IMR-90 (cell line): ENCODE measurements around the gene KMT2C. TPM values are rescaled to one million over a fixed set of nuclear protein-coding genes. Genes with fewer than 3 reads are reported as not detected.

Experiments used
- ATAC-seq: fragments of 200-7000 bp; cut with Tn5 transposase; 2 replicates; pipeline ENCODE4 v1.9.1; 2020; ENCODE audit warnings: low read depth, mild to moderate bottlenecking, moderate library complexity
- BruUV-seq: library from RNA; stranded (reverse); fragments of 400-500 nt; replicated peaks from 2 replicates; lab custom pipeline; 2021; lab: Mats Ljungman, UMichigan
- CTCF ChIA-PET: fragments of 300-600 bp; formaldehyde crosslinking; extraction: SDS; loops from one replicate; lab custom pipeline; 2021; ENCODE audit warnings: antibody characterized with exemption; lab: Yijun Ruan, JAX
- POLR2A ChIA-PET: fragments of 300-600 bp; sonication (Branson Sonifier 250); formaldehyde crosslinking; loops from one replicate; lab custom pipeline; 2022; ENCODE audit warnings: antibody characterized with exemption; ENCODE audit not compliant: unreplicated experiment; lab: Charles Lee
- DNase-seq: peaks from one replicate; pipeline ENCODE4 v3.0.0; 2013
- H2AFZ ChIP-seq: replicated peaks from 2 replicates; pipeline ENCODE3; 2013; ENCODE audit warnings: low read length, mild to moderate bottlenecking; ENCODE audit not compliant: poor library complexity
- H2AK5ac ChIP-seq: 2 replicates; pipeline ENCODE4 v1.6.1; 2013; ENCODE audit warnings: low read depth, low read length, inconsistent platforms
- H2AK9ac ChIP-seq: replicated peaks from 2 replicates; pipeline ENCODE3; 2013; ENCODE audit warnings: mild to moderate bottlenecking, low read depth, low read length, moderate library complexity; ENCODE audit not compliant: poor library complexity
- H2BK120ac ChIP-seq: 2 replicates; pipeline ENCODE4 v1.6.1; 2013; ENCODE audit warnings: low read depth, low read length, inconsistent platforms
- H2BK15ac ChIP-seq: 3 replicates; pipeline ENCODE4 v1.6.1; 2013; ENCODE audit warnings: low read depth, low read length, inconsistent platforms
- H2BK20ac ChIP-seq: 2 replicates; pipeline ENCODE4 v1.6.1; 2013; ENCODE audit warnings: low read depth, mild to moderate bottlenecking, inconsistent platforms, low read length, moderate library complexity
- H2BK5ac ChIP-seq: 2 replicates; pipeline ENCODE4 v1.6.1; 2013; ENCODE audit warnings: mild to moderate bottlenecking, low read depth, low read length, inconsistent platforms; ENCODE audit not compliant: poor library complexity, severe bottlenecking
- H3K14ac ChIP-seq: replicated peaks from 2 replicates; pipeline ENCODE4 v1.6.1; 2013; ENCODE audit warnings: low read depth, low read length, inconsistent platforms
- H3K18ac ChIP-seq: 2 replicates; pipeline ENCODE4 v1.6.1; 2013; ENCODE audit warnings: low read depth, low read length, control low read depth
- H3K23ac ChIP-seq: 2 replicates; pipeline ENCODE4 v1.6.1; 2013; ENCODE audit warnings: low read depth, low read length, inconsistent platforms
- H3K27ac ChIP-seq: 2 replicates; pipeline ENCODE4 v1.5.1; 2013; ENCODE audit warnings: mild to moderate bottlenecking, control low read depth, low read length; ENCODE audit not compliant: insufficient read depth
- H3K27me3 ChIP-seq: 2 replicates; pipeline ENCODE4 v1.6.1; 2013; ENCODE audit warnings: low read length; ENCODE audit not compliant: control insufficient read depth, insufficient read depth
- H3K36me3 ChIP-seq: 2 replicates; pipeline ENCODE4 v1.6.1; 2013; ENCODE audit warnings: low read length, mixed read lengths; ENCODE audit not compliant: control insufficient read depth, insufficient read depth
- H3K4ac ChIP-seq: 2 replicates; pipeline ENCODE4 v1.6.1; 2013; ENCODE audit warnings: low read depth, low read length, inconsistent platforms
- H3K4me1 ChIP-seq: 2 replicates; pipeline ENCODE4 v1.6.1; 2013; ENCODE audit warnings: low read length, mixed read lengths; ENCODE audit not compliant: control insufficient read depth, insufficient read depth
- H3K4me2 ChIP-seq: 2 replicates; pipeline ENCODE4 v1.6.1; 2013; ENCODE audit warnings: low read depth, mild to moderate bottlenecking, control low read depth, low read length, moderate library complexity
- H3K4me3 ChIP-seq: 2 replicates; pipeline ENCODE4 v1.5.1; 2013; ENCODE audit warnings: low read depth, mild to moderate bottlenecking, control low read depth, low read length, moderate library complexity; ENCODE audit not compliant: insufficient read depth
- H3K56ac ChIP-seq: 2 replicates; pipeline ENCODE4 v1.6.1; 2013; ENCODE audit warnings: low read length, inconsistent platforms; ENCODE audit not compliant: insufficient read depth; ENCODE audit errors: extremely low read depth
- H3K79me1 ChIP-seq, 2 experiments: 2 replicates each; pipeline ENCODE4 v1.6.1; 2013; ENCODE audit warnings: low read length in 2 of 2, inconsistent platforms in 1 of 2, low read depth in 1 of 2
- H3K9ac ChIP-seq: 2 replicates; pipeline ENCODE4 v1.6.1; 2013; ENCODE audit warnings: low read depth, low read length, control low read depth
- H3K9me1 ChIP-seq: 2 replicates; pipeline ENCODE4 v1.6.1; 2013; ENCODE audit warnings: low read length, inconsistent platforms; ENCODE audit not compliant: insufficient read depth
- H3K9me3 ChIP-seq: 2 replicates; pipeline ENCODE4 v1.6.1; 2013; ENCODE audit warnings: low read length; ENCODE audit not compliant: control insufficient read depth, insufficient read depth
- H4K20me1 ChIP-seq: 2 replicates; pipeline ENCODE4 v1.6.1; 2013; ENCODE audit warnings: low read length, inconsistent platforms; ENCODE audit not compliant: insufficient read depth
- H4K5ac ChIP-seq: 2 replicates; pipeline ENCODE4 v1.6.1; 2013; ENCODE audit warnings: mild to moderate bottlenecking, low read depth, low read length, control low read depth
- H4K8ac ChIP-seq, 2 experiments: 2 replicates each; pipeline ENCODE4 v1.6.1; 2013; ENCODE audit warnings: low read depth in 2 of 2, low read length in 2 of 2, control low read depth in 1 of 2, inconsistent platforms in 1 of 2
- H4K91ac ChIP-seq: 2 replicates; pipeline ENCODE4 v1.6.1; 2013; ENCODE audit warnings: low read depth, low read length, inconsistent platforms; ENCODE audit not compliant: insufficient read depth
- BHLHE40 ChIP-seq: fragments of 150-350 bp; IDR thresholded peaks from 2 replicates; pipeline ENCODE4 v1.6.1; 2016; ENCODE audit warnings: mild to moderate bottlenecking, low read depth, low read length
- CEBPB ChIP-seq: IDR thresholded peaks from 2 replicates; pipeline ENCODE4 v1.6.1; 2012; ENCODE audit warnings: low read depth, low read length, improper control_type of control experiment
- CHD1 ChIP-seq: IDR thresholded peaks from 2 replicates; pipeline ENCODE4 v1.6.1; 2012; ENCODE audit warnings: low read depth, low read length, improper control_type of control experiment
- ELK1 ChIP-seq: fragments of 150-350 bp; IDR thresholded peaks from 2 replicates; pipeline ENCODE4 v1.6.1; 2016; ENCODE audit warnings: low read depth, mild to moderate bottlenecking, low read length, moderate library complexity, borderline replicate concordance
- FOS ChIP-seq: fragments of 150-350 bp; IDR thresholded peaks from 2 replicates; pipeline ENCODE4 v1.6.1; 2016; ENCODE audit warnings: low read depth, low read length
- MAFK ChIP-seq: IDR thresholded peaks from 2 replicates; pipeline ENCODE4 v1.6.1; 2012; ENCODE audit warnings: low read depth, low read length, improper control_type of control experiment
- MXI1 ChIP-seq: IDR thresholded peaks from 2 replicates; pipeline ENCODE4 v1.6.1; 2012; ENCODE audit warnings: low read depth, mild to moderate bottlenecking, low read length, moderate library complexity, borderline replicate concordance
- NFE2L2 ChIP-seq: fragments of 150-350 bp; IDR thresholded peaks from 2 replicates; pipeline ENCODE4 v1.6.1; 2016; ENCODE audit warnings: low read depth, mild to moderate bottlenecking, low read length
- RAD21 ChIP-seq: IDR thresholded peaks from 2 replicates; pipeline ENCODE4 v1.6.1; 2012; ENCODE audit warnings: low read length, improper control_type of control experiment
- RCOR1 ChIP-seq: IDR thresholded peaks from 2 replicates; pipeline ENCODE4 v1.6.1; 2012; ENCODE audit warnings: mild to moderate bottlenecking, low read length, improper control_type of control experiment; ENCODE audit not compliant: insufficient replicate concordance
- RFX5 ChIP-seq: IDR thresholded peaks from 2 replicates; pipeline ENCODE4 v1.8.0; 2012; ENCODE audit warnings: low read depth, mild to moderate bottlenecking, low read length, moderate library complexity
- SMC3 ChIP-seq: fragments of 150-350 bp; IDR thresholded peaks from 2 replicates; pipeline ENCODE4 v1.6.1; 2016; ENCODE audit warnings: low read depth, mild to moderate bottlenecking, antibody characterized with exemption, low read length, moderate library complexity
- USF2 ChIP-seq: fragments of 150-350 bp; IDR thresholded peaks from 2 replicates; pipeline ENCODE4 v1.6.1; 2017; ENCODE audit warnings: mild to moderate bottlenecking, antibody characterized with exemption, low read length, low read depth
- WGBS, 2 experiments: methylation state at CpG; one replicate each; pipeline versions ENCODE4 v1.1.5 to v1.1.7; 2013; ENCODE audit warnings: missing lambda C conversion rate in 2 of 2; ENCODE audit not compliant: insufficient read length in 1 of 2; ENCODE audit errors: extremely low coverage in 2 of 2; 5-methylcytosine and 5-hydroxymethylcytosine counted together
- dilution Hi-C: fragments of 300-500 bp; cut with HindIII; formaldehyde crosslinking; loops from one replicate; pipeline ENCODE4 v1.14.3; 2018; ENCODE audit warnings: low sequenced_read_pairs; ENCODE audit not compliant: unreplicated experiment
- in situ Hi-C: fragments of 300-500 bp; cut with MboI; formaldehyde crosslinking; loops from 3 replicates; pipeline ENCODE4 v1.14.3; 2019; ENCODE audit warnings: low sequenced_read_pairs, inconsistent platforms, mixed read lengths
- intact Hi-C: fragments of 100-400 bp; cut with micrococcal nuclease; formaldehyde crosslinking; loops from 2 replicates; pipeline ENCODE4 v1.10.0; 2022
- polyA plus RNA-seq, 3 experiments: library from polyadenylated mRNA; depleted of rRNA; stranded (reverse); fragments of >200 nt; gene quantifications; 2 replicates each; pipeline ENCODE4 v1.2.3, GENCODE V29; 2012; ENCODE audit warnings: low replicate concordance in 1 of 3
- total RNA-seq: library from RNA; depleted of rRNA; stranded (reverse); fragments of >200 nt; gene quantifications from 2 replicates; pipeline ENCODE4 v1.2.3, GENCODE V29; 2012
- TF ChIP-seq, protein P1 (sequence below): conservative IDR thresholded peaks from 2 replicates; pipeline ENCODE4 v1.5.1; 2012; ENCODE audit warnings: mild to moderate bottlenecking, low read depth, low read length, improper control_type of control experiment

The KMT2C gene
- total and polyA plus RNA-seq, 2 of the 4 experiments (the other 2 are of a cell fraction), result 8.0 to 23.3 TPM

DNA sequence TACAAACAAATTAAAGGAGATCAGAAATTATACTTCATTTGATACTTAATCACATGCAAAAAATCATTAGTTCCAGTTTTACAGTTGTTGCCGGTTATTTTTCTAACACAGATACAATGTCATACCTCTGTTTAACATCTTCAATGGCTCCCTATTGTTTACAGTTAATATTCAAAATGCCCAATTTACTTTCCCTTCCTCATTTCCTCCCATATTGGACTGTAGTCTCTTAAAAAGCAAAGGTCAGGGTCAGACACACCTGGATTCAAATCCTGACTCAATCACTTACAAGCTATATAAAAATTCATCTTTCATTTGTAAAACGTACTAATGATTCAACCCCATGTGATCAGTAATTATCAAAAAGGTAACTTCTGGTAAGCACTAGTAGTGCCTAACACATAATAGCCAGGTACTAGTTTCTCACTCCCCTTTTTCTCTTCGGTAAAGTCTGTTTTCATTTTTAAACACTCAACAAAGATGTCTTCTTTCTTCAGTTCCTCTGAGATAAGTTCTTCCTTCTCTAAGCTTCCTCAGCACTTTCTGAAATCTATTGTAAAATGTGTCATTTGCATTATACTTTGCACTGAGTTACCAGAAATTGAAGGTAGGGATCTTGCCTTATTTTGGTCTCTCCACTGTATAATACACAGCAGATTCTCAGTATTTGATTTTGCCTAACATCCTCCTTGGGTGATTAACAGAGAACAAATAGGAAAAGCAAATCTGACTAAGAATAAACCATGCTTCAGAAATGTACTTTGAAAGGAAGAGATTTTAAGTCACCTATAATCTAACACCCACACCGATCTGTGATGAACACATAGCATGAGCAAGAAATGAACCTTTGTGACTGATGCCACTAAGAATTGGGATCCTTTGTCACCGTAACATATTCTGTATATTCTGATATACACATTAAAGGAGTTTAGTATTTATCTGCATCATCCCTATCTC is 16.1 kb downstream of the KMT2C start:
- peaks cover 5% of the 10 kb centered on the region; the same call in 1 of the 2 replicates for H3K9me1 ChIP-seq
- H3K4me3 ChIP-seq, result no peak overlapping the region
- POLR2A ChIA-PET, result interaction anchor here (0.6 kb wide), 1 partner anchor 67 kb away, joined by 3 read pairs; no protein-coding TSS in a partner anchor
- no peaks in the 10 kb centered on the region for H3K27me3 ChIP-seq
- H3K23ac ChIP-seq, result no peak overlapping the region
- no peak for ATAC-seq
- no peak overlapping the region for H2BK20ac ChIP-seq
- H2BK120ac ChIP-seq, result no peak overlapping the region
- H3K27ac ChIP-seq, result no peak overlapping the region
- peaks cover 3% of the 10 kb centered on the region; the same call in 1 of the 2 replicates for H3K4me1 ChIP-seq
- TSS peak; percentile 8 for BruUV-seq
- no peak overlapping the region for H3K4me2 ChIP-seq
- 100% methylated on average over 2 of the region's 5 CpGs; no CpG with 5 or more reads in 1 of the 2 experiments for WGBS, 2 experiments
- no peak overlapping the region for H2AFZ ChIP-seq
- no peak overlapping the region for H2AK5ac ChIP-seq
- H3K56ac ChIP-seq, result no peak overlapping the region
- H3K79me1 ChIP-seq, result peaks cover 6 to 41% of the 10 kb centered on the region in 2 experiments; a peak in 3 of 4 replicates
- intact Hi-C loops, result no loop called here
- TF ChIP-seq ELK1 (no peak), BHLHE40 (no peak), RAD21 (no peak), SMC3 (no peak), USF2 (no peak), RFX5 (no peak), CHD1 (no peak), CEBPB (no peak), MAFK (no peak), RCOR1 (no peak), NFE2L2 (no peak), MXI1 (no peak), FOS (no peak)
- TF ChIP-seq, protein P1, sequence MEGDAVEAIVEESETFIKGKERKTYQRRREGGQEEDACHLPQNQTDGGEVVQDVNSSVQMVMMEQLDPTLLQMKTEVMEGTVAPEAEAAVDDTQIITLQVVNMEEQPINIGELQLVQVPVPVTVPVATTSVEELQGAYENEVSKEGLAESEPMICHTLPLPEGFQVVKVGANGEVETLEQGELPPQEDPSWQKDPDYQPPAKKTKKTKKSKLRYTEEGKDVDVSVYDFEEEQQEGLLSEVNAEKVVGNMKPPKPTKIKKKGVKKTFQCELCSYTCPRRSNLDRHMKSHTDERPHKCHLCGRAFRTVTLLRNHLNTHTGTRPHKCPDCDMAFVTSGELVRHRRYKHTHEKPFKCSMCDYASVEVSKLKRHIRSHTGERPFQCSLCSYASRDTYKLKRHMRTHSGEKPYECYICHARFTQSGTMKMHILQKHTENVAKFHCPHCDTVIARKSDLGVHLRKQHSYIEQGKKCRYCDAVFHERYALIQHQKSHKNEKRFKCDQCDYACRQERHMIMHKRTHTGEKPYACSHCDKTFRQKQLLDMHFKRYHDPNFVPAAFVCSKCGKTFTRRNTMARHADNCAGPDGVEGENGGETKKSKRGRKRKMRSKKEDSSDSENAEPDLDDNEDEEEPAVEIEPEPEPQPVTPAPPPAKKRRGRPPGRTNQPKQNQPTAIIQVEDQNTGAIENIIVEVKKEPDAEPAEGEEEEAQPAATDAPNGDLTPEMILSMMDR, result no peak
- peaks cover 4% of the 10 kb centered on the region for H3K9me3 ChIP-seq
- H4K91ac ChIP-seq, result no peak overlapping the region
- in situ Hi-C loops, result no loop called here
- no peak overlapping the region for H3K18ac ChIP-seq
- no peak overlapping the region for H2BK5ac ChIP-seq
- no peak overlapping the region for H4K5ac ChIP-seq
- no peak overlapping the region for H2BK15ac ChIP-seq
- H4K20me1 ChIP-seq, result peaks cover 84% of the 10 kb centered on the region
- H3K9ac ChIP-seq, result no peak overlapping the region
- DNase-seq, result no peak
- dilution Hi-C loops, result no loop called here
- no peak overlapping the region for H4K8ac ChIP-seq
- CTCF ChIA-PET, result no interaction called here
- H3K36me3 ChIP-seq, result no peaks in the 10 kb centered on the region
- H3K14ac ChIP-seq, result no peak overlapping the region
- no peak overlapping the region for H2AK9ac ChIP-seq
- no peak overlapping the region for H3K4ac ChIP-seq
